Neural crest cell (in vitro differentiated cells): ENCODE results near the gene LHFPL2. TPM values are rescaled to one million over a fixed set of nuclear protein-coding genes. Genes with fewer than 3 reads are reported as not detected.

ENCODE experiments used
- DNase-seq: peaks from one replicate; pipeline ENCODE4 v3.0.0; 2021; ENCODE audit warnings: low read depth, mixed read lengths, low spot score
- H3K27ac Mint-ChIP-seq: one replicate; pipeline ENCODE4 v1.8.0; 2021; ENCODE audit warnings: mild to moderate bottlenecking, mixed read lengths; ENCODE audit not compliant: unreplicated experiment
- H3K27me3 Mint-ChIP-seq: 2 replicates; pipeline ENCODE4 v1.8.0; 2021; ENCODE audit warnings: low read depth, mild to moderate bottlenecking, mixed read lengths
- H3K36me3 Mint-ChIP-seq: 2 replicates; pipeline ENCODE4 v1.8.0; 2021; ENCODE audit warnings: low read depth, mild to moderate bottlenecking, mixed read lengths
- H3K4me1 Mint-ChIP-seq: 2 replicates; pipeline ENCODE4 v1.8.0; 2021; ENCODE audit warnings: mixed read lengths
- H3K4me3 Mint-ChIP-seq: one replicate; pipeline ENCODE4 v1.8.0; 2021; ENCODE audit warnings: mild to moderate bottlenecking, mixed read lengths
- H3K9me3 Mint-ChIP-seq: 2 replicates; pipeline ENCODE4 v1.8.0; 2021; ENCODE audit warnings: mixed read lengths
- total RNA-seq: library from RNA; stranded (reverse); gene quantifications from 2 replicates; pipeline ENCODE4 v1.2.1, GENCODE V29; 2021
- TF ChIP-seq, protein P1 (sequence below): fragments of 200-600 bp; sonication (generic); conservative IDR thresholded peaks from 2 replicates; pipeline ENCODE4 v1.5.0; 2021; ENCODE audit warnings: antibody characterized with exemption, mild to moderate bottlenecking

Gene LHFPL2
- total RNA-seq, 1 donor from 2014 or later = 15.0 TPM

DNA sequence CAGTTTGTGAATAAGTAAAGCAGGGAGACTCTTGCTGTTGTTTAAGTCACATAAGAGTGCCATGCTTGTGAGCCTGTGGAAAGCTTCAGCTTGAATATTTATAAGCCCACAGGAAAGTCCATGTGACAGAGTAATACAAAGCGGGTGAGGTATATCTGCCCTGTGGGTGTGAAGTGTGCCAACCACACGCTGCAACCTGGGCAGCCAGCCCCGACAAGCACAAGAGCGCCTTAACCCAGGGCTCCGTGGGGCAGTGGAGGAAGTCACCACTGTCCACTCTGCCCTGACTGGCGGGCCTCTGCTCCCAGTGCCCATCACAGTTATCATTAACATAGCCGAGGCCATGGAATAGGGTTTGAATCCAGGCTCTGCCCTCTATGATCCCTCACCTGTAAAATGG lies 155.9 kb downstream of the LHFPL2 start:
- no peak for DNase-seq
- peaks cover 36% of the 10 kb centered on the region for H3K4me1 Mint-ChIP-seq
- H3K9me3 Mint-ChIP-seq = no peaks in the 10 kb centered on the region
- H3K36me3 Mint-ChIP-seq = peaks cover 15% of the 10 kb centered on the region
- H3K4me3 Mint-ChIP-seq = no peak overlapping the region
- TF ChIP-seq, protein P1, sequence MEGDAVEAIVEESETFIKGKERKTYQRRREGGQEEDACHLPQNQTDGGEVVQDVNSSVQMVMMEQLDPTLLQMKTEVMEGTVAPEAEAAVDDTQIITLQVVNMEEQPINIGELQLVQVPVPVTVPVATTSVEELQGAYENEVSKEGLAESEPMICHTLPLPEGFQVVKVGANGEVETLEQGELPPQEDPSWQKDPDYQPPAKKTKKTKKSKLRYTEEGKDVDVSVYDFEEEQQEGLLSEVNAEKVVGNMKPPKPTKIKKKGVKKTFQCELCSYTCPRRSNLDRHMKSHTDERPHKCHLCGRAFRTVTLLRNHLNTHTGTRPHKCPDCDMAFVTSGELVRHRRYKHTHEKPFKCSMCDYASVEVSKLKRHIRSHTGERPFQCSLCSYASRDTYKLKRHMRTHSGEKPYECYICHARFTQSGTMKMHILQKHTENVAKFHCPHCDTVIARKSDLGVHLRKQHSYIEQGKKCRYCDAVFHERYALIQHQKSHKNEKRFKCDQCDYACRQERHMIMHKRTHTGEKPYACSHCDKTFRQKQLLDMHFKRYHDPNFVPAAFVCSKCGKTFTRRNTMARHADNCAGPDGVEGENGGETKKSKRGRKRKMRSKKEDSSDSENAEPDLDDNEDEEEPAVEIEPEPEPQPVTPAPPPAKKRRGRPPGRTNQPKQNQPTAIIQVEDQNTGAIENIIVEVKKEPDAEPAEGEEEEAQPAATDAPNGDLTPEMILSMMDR = no peak
- no peak overlapping the region for H3K27ac Mint-ChIP-seq
- no peaks in the 10 kb centered on the region for H3K27me3 Mint-ChIP-seq

DNA sequence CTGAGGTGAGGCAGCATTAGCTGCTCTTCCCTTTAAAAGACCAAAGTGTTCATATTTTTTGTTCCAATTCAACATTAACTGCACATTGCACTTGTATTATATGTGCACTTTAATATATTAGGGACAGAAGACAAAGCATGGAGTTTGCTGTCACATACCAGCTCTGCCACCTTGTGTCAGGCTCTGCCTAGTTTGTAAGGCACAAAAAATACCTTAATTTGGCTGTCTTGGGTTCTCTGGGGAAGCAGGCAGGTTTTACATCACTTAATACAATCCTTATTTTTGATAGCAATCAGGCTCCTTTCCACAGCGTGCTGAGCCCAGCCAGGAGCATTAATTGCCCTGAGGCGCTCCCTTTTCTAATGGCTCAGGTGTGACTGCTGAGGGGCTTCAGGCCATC lies 156.3 kb downstream of the LHFPL2 start:
- Mint-ChIP-seq H3K9me3 (no peaks in the 10 kb centered on the region), H3K27ac (peak overlapping the region; percentile 53), H3K36me3 (peaks cover 17% of the 10 kb centered on the region), H3K4me1 (peaks cover 35% of the 10 kb centered on the region), H3K27me3 (no peaks in the 10 kb centered on the region), H3K4me3 (no peak overlapping the region)
- TF ChIP-seq, protein P1 = no peak
- no peak for DNase-seq

DNA sequence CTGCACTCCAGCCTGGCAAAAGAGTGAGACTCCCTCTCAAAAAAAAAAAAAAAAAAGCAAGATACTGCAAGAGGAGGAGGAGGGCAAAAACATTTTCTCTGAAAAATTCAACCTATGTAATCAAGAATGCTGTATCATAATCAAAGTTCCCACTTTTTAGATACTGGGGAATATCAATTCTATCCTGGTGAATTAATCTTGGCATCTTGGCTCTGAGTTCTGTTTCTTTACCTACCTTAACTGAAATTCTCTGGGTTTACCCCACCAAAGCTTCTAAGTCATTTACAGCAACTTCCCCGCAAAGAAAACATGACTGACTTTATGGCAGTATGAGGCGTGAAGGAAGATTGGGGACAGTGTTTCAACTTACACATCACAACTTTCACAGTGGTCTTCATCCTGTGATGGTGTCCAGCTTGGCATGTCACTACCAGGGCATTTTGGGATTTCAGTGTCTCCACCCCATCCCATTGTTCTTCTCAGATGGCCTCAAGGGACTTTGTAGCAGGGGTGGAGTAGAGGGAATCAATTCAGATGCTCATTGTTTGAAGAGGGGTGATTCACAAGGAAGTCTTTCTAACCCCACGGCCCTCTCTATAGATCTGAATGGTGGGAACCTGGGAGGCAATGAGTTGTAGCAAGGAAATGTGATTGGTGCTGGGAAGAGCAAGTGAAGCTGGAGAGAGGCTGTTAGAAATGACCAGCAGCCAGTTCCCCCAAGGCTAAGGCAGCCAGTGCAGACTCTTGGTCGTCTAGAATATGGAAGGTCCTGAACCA lies 157.7 kb downstream of the LHFPL2 start:
- peaks cover 17% of the 10 kb centered on the region for H3K36me3 Mint-ChIP-seq
- H3K4me1 Mint-ChIP-seq = peaks cover 21% of the 10 kb centered on the region
- TF ChIP-seq, protein P1 = no peak
- H3K9me3 Mint-ChIP-seq = no peaks in the 10 kb centered on the region
- H3K27me3 Mint-ChIP-seq = no peaks in the 10 kb centered on the region
- H3K27ac Mint-ChIP-seq = peak overlapping the region; percentile 3
- H3K4me3 Mint-ChIP-seq = no peak overlapping the region
- DNase-seq = no peak

DNA sequence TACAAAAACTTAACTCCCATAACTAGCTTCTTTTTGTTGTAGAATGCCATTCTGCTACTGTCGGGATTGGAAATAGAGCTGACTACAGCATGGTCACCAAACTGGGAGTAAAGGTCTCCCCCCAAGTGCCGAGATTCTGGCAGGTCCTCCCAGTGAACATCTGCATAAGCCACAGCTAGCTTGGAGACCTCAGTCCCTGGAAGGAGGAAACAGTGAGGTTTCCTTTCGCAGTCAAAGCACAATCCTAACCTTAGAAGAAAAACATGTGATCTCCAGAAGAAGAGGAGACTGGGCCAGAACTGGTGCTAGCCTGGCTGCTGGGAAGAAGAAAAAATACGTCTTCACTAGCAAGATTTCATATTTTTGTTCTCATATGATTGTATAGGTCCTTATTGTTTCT lies 160.7 kb downstream of the LHFPL2 start:
- Mint-ChIP-seq H3K27me3 (no peaks in the 10 kb centered on the region), H3K27ac (peak overlapping the region; percentile 50), H3K4me3 (no peak overlapping the region), H3K4me1 (peaks cover 10% of the 10 kb centered on the region), H3K36me3 (peaks cover 20% of the 10 kb centered on the region), H3K9me3 (no peaks in the 10 kb centered on the region)
- TF ChIP-seq, protein P1 = no peak
- no peak for DNase-seq

DNA sequence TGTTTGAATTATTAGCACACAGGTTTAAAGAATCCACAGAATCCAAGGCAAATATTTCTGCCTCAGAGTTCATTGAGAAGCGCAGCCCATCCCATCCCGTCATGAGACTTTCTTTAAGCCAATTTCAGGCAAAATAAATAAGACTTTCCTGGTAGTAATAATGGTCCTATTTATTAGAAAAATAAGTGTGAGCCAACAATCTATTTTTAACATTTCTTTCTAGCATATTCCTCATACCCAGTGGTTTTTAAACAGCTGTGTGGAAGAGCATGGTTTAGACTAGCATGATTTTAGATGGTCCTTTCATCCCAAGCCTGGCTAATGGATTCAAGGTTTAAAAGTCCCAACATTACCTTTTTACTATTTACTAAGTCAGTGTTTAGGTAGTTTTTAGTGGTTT lies 162.4 kb downstream of the LHFPL2 start:
- peaks cover 20% of the 10 kb centered on the region for H3K36me3 Mint-ChIP-seq

More for the DNA sequence above, 162.4 kb downstream of the LHFPL2 start:
- H3K4me3 Mint-ChIP-seq = no peak overlapping the region
- H3K27me3 Mint-ChIP-seq = no peaks in the 10 kb centered on the region
- no peaks in the 10 kb centered on the region for H3K9me3 Mint-ChIP-seq
- peaks cover 6% of the 10 kb centered on the region for H3K4me1 Mint-ChIP-seq
- TF ChIP-seq, protein P1 = no peak
- no peak for DNase-seq
- no peak overlapping the region for H3K27ac Mint-ChIP-seq
